ENCODE results near the gene ABI3BP.
A peak's percentile ranks its signal among the peaks of the same experiment; 100 is the strongest.

Gene ABI3BP

DNA sequence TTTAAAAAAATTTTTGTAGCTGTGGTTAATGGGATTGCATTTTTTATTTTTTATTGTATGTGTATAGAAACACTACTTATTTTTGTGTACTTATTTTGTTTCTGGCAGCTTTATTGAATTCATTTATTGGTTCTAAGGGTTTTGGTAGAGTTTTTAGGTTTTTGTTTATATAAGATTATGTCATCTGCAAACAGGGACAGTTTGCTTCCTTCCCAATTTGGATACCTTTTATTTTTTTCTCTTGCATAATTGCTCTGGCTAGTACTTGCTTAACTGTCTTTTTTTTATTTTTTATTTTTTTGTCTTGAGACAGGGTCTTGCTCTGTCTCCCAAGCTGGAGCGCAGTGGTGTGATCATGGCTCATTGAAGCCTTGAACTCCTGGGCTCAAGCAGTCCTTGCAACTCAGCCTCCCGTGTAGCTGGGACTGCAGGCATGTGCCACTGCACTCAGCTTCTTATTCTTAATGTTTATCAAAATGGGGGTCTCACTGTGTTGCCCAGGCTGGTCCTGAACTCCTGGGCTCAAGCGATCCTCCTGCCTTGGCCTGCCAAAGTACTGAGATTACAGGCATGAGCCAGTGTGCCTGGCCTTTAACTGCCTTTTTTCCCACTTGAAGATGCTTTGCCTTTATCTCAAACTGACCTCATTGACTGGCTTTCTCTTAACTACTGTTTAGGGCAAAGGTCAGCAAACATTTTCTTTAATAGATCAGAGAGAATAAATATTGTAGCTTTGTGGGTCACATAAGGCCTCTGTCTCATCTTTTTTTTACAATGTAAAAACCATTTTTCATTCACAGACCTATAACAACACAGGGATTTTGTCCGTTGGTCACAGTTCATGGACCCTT is 275.4 kb downstream of the ABI3BP start:
- no peak for DNase-seq

DNA sequence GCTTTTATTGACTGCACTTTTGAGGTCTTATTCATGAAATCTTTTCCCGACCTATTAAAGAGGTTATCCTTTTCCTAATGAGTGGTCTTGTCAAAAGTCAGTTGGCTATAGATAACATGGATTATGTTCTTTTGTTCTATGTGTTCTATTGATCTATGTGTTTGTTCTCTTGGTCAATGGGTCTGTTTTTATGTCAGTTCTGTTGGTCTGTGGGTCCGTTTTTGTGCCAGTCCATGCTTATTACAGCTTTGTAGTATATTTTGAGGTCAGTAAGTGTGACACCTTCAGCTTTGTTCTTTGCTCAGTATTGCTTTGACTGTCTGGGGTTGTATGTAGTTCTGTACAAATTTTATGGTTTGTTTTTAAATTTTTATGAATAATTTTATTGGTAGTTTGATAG is 276.2 kb downstream of the ABI3BP start:
- no peak for DNase-seq

DNA sequence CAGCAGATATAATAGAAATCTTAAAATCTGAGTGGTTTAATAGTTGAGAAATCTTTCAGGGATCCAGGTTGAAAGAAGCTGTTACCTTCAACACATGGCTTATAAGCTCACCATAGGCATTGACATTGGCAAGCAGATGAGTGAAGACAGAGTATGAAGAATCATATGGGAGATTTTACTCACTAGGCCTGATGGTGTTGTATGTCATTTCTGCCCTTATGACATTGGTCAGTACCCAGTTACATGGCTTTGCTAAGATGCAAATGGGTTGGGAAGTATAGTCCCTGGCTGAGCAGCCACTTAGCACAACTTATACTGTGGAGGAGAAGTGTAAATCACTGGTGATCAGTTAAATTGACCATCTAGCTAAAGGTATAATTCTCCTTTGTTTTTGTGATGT is 278.0 kb downstream of the ABI3BP start:
- no peak for DNase-seq

DNA sequence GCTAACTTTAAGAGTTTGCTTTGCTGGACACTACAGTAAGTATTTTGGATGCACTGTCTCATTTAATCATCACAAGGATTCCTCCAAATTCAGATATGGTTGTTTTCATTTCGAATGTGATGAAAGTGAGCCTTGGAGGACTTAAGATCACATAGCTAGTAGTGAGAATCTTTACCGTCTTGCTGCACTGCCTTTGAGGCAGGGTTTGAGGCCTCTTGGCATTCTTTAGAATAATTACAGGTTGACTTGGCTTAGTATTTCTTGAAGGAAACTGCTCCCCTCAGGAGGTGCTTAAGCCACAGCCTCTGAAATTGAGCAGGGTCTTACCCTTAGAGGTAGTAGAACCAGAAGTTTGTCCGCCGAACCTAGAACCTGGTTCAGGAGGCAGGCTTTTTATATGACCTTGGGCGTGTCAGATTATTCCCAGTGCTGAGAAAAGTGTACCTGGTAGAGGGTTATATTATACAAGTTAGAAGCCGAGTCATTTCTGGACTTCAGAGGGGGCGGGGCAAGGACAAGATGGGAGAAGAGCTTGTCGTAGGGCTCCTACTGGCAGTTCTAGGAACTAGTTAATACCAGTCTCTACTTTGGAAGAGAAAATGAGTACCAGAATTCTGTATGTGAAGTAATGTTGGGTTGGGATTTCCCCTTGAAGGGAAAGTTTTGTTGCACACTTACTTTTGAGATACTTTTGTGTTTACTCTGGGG is 282.8 kb downstream of the ABI3BP start:
- no peak for DNase-seq

DNA sequence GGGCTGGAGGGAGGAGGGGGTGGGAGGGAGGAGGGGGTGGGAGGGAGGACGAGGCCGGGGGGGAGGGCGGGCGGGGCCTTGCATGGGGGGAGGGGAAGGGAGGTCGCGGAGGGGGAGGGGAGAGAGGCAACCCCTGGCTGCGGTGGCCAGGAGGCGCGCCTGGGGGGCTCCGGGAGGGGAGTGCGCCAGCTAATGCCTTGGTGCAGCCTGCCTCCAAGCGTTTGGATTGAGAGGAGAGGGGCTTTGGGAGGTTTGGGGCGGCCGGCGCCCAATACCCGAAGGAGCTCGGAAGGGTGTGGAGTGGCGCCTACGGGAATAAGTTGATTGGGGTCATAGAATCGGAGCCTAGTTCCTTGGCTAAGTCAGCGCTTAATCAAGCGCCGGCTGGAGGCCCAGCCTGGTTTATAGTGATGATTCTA is 283.4 kb downstream of the ABI3BP start:
- peak; percentile 75 for DNase-seq

DNA sequence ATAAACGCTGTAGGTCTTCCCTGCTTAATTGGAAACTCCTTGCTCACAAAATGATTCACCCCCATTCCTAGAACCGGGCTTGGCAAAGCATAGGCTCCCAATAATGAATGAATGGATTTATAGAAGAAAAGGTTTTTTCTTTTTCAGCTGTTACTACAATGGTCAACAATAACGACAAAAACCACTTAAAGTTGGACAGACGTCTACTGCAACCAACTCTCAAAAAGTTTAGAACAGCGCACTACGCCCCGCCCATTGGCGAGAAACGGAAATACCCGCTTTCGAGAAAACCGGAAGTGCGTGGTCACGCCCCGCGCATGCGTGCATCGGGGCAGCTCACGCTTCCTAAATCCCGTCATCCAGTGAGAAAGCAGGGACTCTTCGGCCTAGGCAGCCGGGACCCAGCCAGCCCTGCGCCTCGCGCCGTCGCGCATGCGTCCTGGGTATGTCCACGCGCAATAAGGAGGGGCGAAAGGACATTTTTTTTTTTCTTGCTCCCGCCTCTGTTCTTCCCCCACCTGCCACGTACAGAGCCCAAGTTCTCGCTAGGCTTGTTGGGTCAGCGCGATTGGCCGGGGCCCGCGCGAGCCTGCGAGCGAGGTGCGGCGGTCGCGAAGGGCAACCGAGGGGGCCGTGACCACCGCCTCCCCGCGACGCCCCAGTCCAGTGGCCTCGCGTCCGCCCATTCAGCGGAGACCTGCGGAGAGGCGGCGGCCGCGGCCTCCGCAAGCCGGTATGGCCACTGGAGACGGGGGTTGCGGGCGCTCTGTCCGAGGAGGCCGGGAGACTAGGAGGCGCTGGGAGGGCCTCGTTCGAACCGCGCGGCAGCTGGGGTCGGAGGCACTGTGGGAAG is 284.0 kb downstream of the ABI3BP start, which contains the start of gene TFG:
TSS of gene TFG (plus strand) at position 506 of the 853 bp plus-strand sequence. CDS start 4,192 bp downstream, outside the sequence.
- DNase-seq: peak; percentile 96

DNA sequence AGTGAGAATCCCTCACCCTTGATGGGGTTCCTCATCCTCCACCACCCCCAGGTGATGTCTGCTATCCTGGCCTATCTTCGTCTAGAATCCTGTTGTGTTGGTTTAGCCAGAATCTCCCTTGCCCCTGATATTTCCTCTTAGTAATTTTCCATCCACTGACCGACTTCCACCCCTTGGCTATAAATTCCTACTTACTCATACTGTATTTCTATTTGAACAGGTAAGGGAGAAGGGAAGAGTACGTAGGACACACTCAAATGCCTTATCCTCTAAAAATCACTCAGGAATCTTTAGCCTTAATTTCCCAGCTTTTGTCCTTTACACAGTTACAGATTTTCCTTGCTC is 284.6 kb downstream of the ABI3BP start:
- no peak for DNase-seq

DNA sequence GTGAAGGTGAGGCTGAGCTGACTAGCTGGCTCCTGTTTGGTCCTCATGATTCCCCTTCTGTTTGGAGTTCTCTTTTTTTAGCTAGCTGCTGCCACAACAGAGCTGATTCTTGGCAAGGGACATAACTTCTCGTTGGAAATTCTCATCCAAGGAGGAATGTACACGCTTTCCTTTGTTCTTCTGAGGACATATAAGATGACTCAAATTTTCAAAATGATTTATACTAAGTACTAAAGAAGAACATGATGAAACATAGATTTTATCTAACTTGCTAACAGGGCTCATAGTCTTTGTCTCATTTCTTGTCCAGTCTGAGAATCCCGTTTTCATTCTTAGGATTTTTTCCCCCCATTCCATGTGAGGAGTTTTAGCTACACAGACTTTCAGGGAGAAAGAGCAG is 286.9 kb downstream of the ABI3BP start:
- no peak for DNase-seq

DNA sequence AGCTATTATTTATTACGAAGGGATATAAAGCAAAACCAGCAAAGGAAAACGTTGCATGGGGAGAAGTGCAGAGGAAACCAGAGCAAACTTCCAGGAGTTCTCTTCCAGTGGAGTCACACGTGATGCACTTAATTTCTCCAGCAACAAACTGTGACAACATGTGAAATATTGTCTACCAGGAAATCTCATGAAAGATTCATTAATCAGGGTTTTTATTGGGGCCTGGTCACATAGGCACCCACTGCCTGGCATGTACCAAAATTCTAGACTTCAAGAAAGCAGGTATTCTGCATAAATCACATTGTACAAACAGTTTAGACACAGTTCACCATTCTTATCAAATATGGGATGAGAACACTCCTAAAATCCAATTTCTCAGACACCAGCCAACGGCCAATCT is 289.4 kb downstream of the ABI3BP start:
- DNase-seq: no peak

DNA sequence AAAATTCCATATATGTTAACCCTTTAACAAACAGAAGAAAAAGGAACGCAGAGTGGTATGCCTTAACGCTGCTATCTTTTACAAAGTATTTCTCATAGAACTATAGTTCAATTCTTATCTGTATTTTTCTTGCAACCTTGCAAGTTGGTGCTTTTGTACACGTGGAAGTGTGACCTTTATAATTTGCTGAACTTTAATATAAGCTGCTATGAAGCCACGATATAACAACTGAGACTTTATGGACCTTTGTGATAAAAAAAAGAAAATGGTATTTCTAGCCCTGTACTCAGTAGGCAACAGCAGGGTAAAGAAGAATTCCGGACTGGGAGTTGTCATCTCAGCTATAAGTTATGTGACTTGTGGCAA is 290.3 kb downstream of the ABI3BP start:
- no peak for DNase-seq

DNA sequence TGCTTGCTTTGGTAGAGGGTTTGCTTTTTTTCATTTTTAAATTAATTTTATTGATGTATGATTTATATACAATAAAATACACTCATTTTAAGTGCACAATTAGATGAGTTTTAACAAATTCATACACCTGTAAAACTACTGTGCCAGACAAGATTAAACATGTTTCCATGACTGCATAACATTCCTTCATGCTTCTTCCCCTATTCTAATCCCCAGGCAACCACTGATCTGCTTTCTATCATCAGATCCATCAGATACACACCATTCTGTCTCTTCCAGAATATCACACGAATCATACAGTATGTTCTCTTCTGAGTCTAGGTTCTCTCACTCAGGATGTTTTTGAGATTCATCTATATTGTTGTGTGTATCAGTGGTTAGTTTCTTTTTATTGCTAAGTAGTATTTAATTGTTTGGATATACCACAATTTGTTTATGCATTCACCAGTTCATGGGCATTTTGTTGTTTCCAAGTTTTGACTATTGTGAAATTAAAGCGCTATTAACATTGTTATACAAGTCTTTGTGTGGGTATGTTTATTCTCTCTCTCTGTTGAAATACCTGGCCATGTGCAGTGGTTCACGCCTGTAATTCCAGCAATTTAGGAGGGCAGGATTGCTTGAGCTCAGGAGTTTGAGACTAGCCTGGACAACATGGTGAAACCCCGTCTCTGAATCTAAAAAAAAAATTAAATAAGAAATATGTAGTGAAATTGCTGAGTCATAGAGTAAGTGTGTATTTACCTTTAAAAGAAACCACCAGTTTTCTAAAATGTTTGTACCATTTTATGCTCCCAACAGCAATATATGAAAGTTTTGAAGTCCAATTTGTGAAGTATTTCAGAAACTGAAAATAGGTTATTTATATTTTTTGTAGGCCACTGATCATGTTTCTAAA is 290.9 kb downstream of the ABI3BP start:
- DNase-seq: no peak

DNA sequence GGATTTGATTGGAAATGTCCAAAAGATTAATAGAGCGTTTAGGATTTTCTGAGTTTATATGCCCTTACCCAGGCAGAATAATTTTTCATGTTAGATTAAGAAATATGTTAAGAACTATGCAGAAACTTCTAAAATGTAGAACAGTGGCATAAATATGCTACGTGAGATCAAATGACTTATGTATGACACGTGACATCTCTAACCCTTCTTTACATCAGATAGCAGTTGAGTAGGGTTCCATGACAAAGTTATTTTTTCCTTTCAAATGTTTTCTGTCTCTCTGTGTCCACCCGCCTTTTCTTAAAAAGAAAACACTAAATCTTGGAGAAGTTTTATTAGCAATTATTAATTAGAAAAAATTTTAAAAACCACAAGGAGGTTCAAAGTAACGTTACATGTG is 292.5 kb downstream of the ABI3BP start:
- DNase-seq: no peak

Data from retina (tissue), 1 donor.